Astrocyte (in vitro differentiated cells and primary cell): Measurements from ENCODE around the gene CAPZB. TPM values are rescaled to one million over a fixed set of nuclear protein-coding genes. Genes with fewer than 3 reads are reported as not detected.

Experiments used
- DNase-seq: peaks from one replicate; pipeline ENCODE4 v3.0.0-alpha.2; 2010; ENCODE audit warnings: low read depth
- FAIRE-seq: peaks from 2 replicates; lab custom pipeline; 2011; peaks lifted over from hg19 to GRCh38; lab: Jason Lieb, UNC
- H2AFZ ChIP-seq: 2 replicates; pipeline ENCODE4 v1.6.0; 2012; ENCODE audit warnings: low read depth, low read length, inconsistent platforms
- H3K27ac ChIP-seq: 2 replicates; pipeline ENCODE4 v1.5.1; 2011; ENCODE audit warnings: low read depth, low read length, inconsistent platforms
- H3K27me3 ChIP-seq: 2 replicates; pipeline ENCODE4 v1.6.0; 2011; ENCODE audit warnings: low read length, inconsistent platforms; ENCODE audit not compliant: insufficient read depth
- H3K36me3 ChIP-seq: 2 replicates; pipeline ENCODE4 v1.5.1; 2011; ENCODE audit warnings: low read length, inconsistent platforms; ENCODE audit not compliant: insufficient read depth
- H3K4me1 ChIP-seq: 2 replicates; pipeline ENCODE4 v1.5.1; 2011; ENCODE audit warnings: low read length, inconsistent platforms; ENCODE audit not compliant: insufficient read depth
- H3K4me2 ChIP-seq: 2 replicates; pipeline ENCODE4 v1.6.0; 2012; ENCODE audit warnings: low read length, inconsistent platforms
- H3K4me3 ChIP-seq: 2 replicates; pipeline ENCODE4 v1.5.1; 2011; ENCODE audit warnings: low read depth, mild to moderate bottlenecking, low read length, inconsistent platforms; ENCODE audit not compliant: insufficient read depth
- H3K79me2 ChIP-seq: 2 replicates; pipeline ENCODE4 v1.6.0; 2012; ENCODE audit warnings: mild to moderate bottlenecking, low read length, inconsistent platforms; ENCODE audit not compliant: insufficient read depth
- H3K9ac ChIP-seq: 2 replicates; pipeline ENCODE4 v1.6.0; 2012; ENCODE audit warnings: mild to moderate bottlenecking, low read length, inconsistent platforms
- H3K9me3 ChIP-seq: 2 replicates; pipeline ENCODE4 v1.5.1; 2012; ENCODE audit warnings: low read depth, mild to moderate bottlenecking, low read length, inconsistent platforms; ENCODE audit not compliant: insufficient read depth
- H4K20me1 ChIP-seq: 2 replicates; pipeline ENCODE4 v1.6.0; 2012; ENCODE audit warnings: low read length, inconsistent platforms; ENCODE audit not compliant: insufficient read depth
- H3K27ac Mint-ChIP-seq: one replicate; pipeline ENCODE4 v1.8.0; 2021; ENCODE audit warnings: mild to moderate bottlenecking, mixed read lengths; ENCODE audit not compliant: unreplicated experiment
- H3K27me3 Mint-ChIP-seq: one replicate; pipeline ENCODE4 v1.8.0; 2021; ENCODE audit warnings: low read depth, mixed read lengths; ENCODE audit not compliant: unreplicated experiment
- H3K36me3 Mint-ChIP-seq: one replicate; pipeline ENCODE4 v1.8.0; 2021; ENCODE audit warnings: low read depth, mixed read lengths; ENCODE audit not compliant: unreplicated experiment
- H3K4me1 Mint-ChIP-seq: one replicate; pipeline ENCODE4 v1.8.0; 2021; ENCODE audit warnings: low read depth, mixed read lengths; ENCODE audit not compliant: unreplicated experiment
- H3K4me3 Mint-ChIP-seq: one replicate; pipeline ENCODE4 v1.8.0; 2021; ENCODE audit warnings: mild to moderate bottlenecking, moderate library complexity, mixed read lengths; ENCODE audit not compliant: unreplicated experiment
- H3K9me3 Mint-ChIP-seq: one replicate; pipeline ENCODE4 v1.8.0; 2021; ENCODE audit warnings: mild to moderate bottlenecking, mixed read lengths; ENCODE audit not compliant: unreplicated experiment
- EZH2 ChIP-seq: IDR thresholded peaks from 2 replicates; pipeline ENCODE4 v1.6.1; 2012; ENCODE audit warnings: mild to moderate bottlenecking, low read length, inconsistent platforms; ENCODE audit not compliant: insufficient read depth
- total RNA-seq: library from RNA; stranded (reverse); gene quantifications from 2 replicates; pipeline ENCODE4 v1.2.1, GENCODE V29; 2021
- TF ChIP-seq, protein P1 (sequence below): IDR thresholded peaks from 2 replicates; pipeline ENCODE4 v1.5.1; 2011; ENCODE audit warnings: low read depth, mild to moderate bottlenecking, inconsistent platforms, low read length, moderate library complexity; ENCODE audit not compliant: insufficient read depth

CAPZB gene
- total RNA-seq, 1 donor from 2014 or later: 458 TPM

GRCh38 chr1:19311503-19311930 is 173.8 kb downstream of the CAPZB start:
- peak overlapping the region; percentile 71 for H3K4me3 ChIP-seq
- Mint-ChIP-seq H3K27ac (peak overlapping the region; percentile 51), H3K9me3 (no peaks in the 10 kb centered on the region), H3K27me3 (no peaks in the 10 kb centered on the region), H3K4me1 (peaks cover 20% of the 10 kb centered on the region), H3K4me3 (peak overlapping the region; percentile 92), H3K36me3 (peaks cover 14% of the 10 kb centered on the region)
- DNase-seq (no peak), FAIRE-seq (no peak)
- peak overlapping the region; percentile 78 for H3K27ac ChIP-seq
- H3K4me2 ChIP-seq: peak overlapping the region; percentile 98
- H3K9ac ChIP-seq: peak overlapping the region; percentile 90
- H3K79me2 ChIP-seq: peaks cover 42% of the 10 kb centered on the region
- peaks cover 38% of the 10 kb centered on the region for H3K4me1 ChIP-seq
- H2AFZ ChIP-seq: peak overlapping the region; percentile 97
- no peak for TF ChIP-seq EZH2
- TF ChIP-seq, protein P1, sequence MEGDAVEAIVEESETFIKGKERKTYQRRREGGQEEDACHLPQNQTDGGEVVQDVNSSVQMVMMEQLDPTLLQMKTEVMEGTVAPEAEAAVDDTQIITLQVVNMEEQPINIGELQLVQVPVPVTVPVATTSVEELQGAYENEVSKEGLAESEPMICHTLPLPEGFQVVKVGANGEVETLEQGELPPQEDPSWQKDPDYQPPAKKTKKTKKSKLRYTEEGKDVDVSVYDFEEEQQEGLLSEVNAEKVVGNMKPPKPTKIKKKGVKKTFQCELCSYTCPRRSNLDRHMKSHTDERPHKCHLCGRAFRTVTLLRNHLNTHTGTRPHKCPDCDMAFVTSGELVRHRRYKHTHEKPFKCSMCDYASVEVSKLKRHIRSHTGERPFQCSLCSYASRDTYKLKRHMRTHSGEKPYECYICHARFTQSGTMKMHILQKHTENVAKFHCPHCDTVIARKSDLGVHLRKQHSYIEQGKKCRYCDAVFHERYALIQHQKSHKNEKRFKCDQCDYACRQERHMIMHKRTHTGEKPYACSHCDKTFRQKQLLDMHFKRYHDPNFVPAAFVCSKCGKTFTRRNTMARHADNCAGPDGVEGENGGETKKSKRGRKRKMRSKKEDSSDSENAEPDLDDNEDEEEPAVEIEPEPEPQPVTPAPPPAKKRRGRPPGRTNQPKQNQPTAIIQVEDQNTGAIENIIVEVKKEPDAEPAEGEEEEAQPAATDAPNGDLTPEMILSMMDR: no peak
- H3K27me3 ChIP-seq: no peaks in the 10 kb centered on the region
- peaks cover 6% of the 10 kb centered on the region for H3K36me3 ChIP-seq
- peaks cover 50% of the 10 kb centered on the region for H4K20me1 ChIP-seq
- H3K9me3 ChIP-seq: no peaks in the 10 kb centered on the region

DNA sequence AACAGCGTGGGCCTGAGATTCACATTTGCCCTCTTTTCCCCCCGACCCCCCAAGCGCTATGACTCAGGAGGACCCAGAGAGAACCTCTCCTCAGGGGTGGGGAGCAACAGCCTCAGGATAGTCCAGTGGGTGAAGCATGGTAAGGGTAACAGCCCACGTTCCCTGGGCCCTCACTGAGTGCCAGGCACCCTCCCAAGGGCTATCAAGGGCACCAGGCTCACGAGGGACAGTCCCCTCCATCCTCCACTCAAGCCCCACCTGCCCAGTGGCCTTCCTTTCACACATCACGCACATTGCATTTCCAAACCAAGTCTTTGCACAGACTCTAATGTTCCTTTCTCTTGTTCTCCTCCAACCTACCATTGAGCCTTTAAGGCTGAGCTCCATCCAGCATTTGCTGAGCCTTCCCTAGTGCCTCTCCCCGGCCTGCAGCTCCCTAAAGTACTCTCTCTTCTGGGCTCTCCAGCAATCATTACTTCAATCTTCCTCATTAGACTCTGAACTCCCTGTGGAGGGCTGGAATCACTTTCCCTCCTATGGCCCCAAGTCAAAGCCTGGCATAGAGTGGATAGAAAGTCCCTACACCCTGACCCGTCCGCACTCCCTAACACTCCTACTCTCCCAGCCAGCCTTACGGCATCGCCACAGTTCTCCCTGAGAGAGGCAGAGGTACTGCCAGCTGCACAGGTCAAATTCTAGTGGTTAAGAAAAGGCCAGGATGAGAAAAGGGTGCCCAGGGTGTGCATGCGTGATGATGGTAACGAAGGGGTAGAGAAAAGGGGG is 174.4 kb downstream of the CAPZB start:
- peaks cover 35% of the 10 kb centered on the region for H3K4me1 ChIP-seq
- Mint-ChIP-seq H3K4me3 (peak overlapping the region; percentile 92), H3K9me3 (no peaks in the 10 kb centered on the region), H3K36me3 (peaks cover 14% of the 10 kb centered on the region), H3K27me3 (no peaks in the 10 kb centered on the region), H3K27ac (peak overlapping the region; percentile 51), H3K4me1 (peaks cover 19% of the 10 kb centered on the region)
- H3K36me3 ChIP-seq: peaks cover 6% of the 10 kb centered on the region
- peaks cover 50% of the 10 kb centered on the region for H4K20me1 ChIP-seq
- H3K4me3 ChIP-seq: peak overlapping the region; percentile 71
- no peak for FAIRE-seq
- DNase-seq: no peak
- H3K79me2 ChIP-seq: peaks cover 42% of the 10 kb centered on the region
- H3K4me2 ChIP-seq: peak overlapping the region; percentile 98
- H3K27me3 ChIP-seq: no peaks in the 10 kb centered on the region
- peak overlapping the region; percentile 97 for H2AFZ ChIP-seq
- TF ChIP-seq, protein P1: no peak
- no peak for TF ChIP-seq EZH2
- H3K27ac ChIP-seq: no peak overlapping the region
- no peaks in the 10 kb centered on the region for H3K9me3 ChIP-seq
- H3K9ac ChIP-seq: peak overlapping the region; percentile 90

DNA sequence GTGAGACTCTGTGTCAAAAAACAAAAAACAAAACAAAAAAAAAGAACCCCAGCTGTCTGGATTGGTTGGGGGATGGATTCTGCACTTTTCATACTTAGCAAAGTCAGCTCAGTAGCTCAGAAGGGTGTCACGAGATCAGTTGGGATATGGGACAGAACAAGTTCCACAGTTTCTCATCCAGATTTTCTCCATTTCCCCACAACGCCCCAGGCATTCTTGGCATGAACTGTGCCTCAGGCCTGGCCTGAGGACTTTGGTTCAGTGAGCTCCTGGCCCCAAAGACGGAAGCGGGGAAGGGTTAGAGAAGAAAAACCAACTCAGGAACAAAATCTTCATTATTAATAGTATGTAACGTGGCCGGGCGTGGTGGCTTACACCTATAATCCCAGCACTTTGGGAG is 175.3 kb downstream of the CAPZB start:
- H3K4me2 ChIP-seq: peak overlapping the region; percentile 19
- peaks cover 12% of the 10 kb centered on the region for H3K36me3 ChIP-seq
- H3K4me1 ChIP-seq: peaks cover 26% of the 10 kb centered on the region
- Mint-ChIP-seq H3K9me3 (no peaks in the 10 kb centered on the region), H3K27me3 (no peaks in the 10 kb centered on the region), H3K4me3 (no peak overlapping the region), H3K36me3 (peaks cover 14% of the 10 kb centered on the region), H3K27ac (no peak overlapping the region), H3K4me1 (peaks cover 15% of the 10 kb centered on the region)
- DNase-seq (no peak), FAIRE-seq (no peak)
- H3K27ac ChIP-seq: no peak overlapping the region
- peaks cover 37% of the 10 kb centered on the region for H3K79me2 ChIP-seq
- H4K20me1 ChIP-seq: peaks cover 50% of the 10 kb centered on the region
- H3K9ac ChIP-seq: no peak overlapping the region
- no peaks in the 10 kb centered on the region for H3K9me3 ChIP-seq
- TF ChIP-seq, protein P1: no peak
- no peak for TF ChIP-seq EZH2
- H2AFZ ChIP-seq: no peak overlapping the region
- H3K27me3 ChIP-seq: no peaks in the 10 kb centered on the region
- H3K4me3 ChIP-seq: no peak overlapping the region
